Upper lobe of left lung (tissue), 6 donors: ENCODE results near the gene SORCS1. TPM values are rescaled to one million over a fixed set of nuclear protein-coding genes. Genes with fewer than 3 reads are reported as not detected.

Source experiments
- ATAC-seq, 2 donors: fragments of 200-7000 bp; cut with Tn5 transposase; one replicate each; pipeline ENCODE4 v1.9.1; 2022; ENCODE audit warnings: mild to moderate bottlenecking in 2 of 2, moderate library complexity in 2 of 2; ENCODE audit not compliant: low FRiP score in 2 of 2
- DNase-seq, 2 donors: peaks; one replicate each; pipeline ENCODE4 v3.0.0-alpha.2; 2019 to 2020
- H3K27ac ChIP-seq, 4 donors: fragments of 200-600 bp; sonication (generic); one replicate each; pipeline ENCODE4 v1.5.1; 2016 to 2019
- H3K27me3 ChIP-seq, 4 donors: fragments of 200-600 bp; sonication (generic); one replicate each; pipeline ENCODE4 v1.5.1; 2017 to 2019
- H3K36me3 ChIP-seq, 4 donors: fragments of 200-600 bp; sonication (generic); one replicate each; pipeline ENCODE4 v1.5.1; 2016 to 2019
- H3K4me1 ChIP-seq, 4 donors: fragments of 200-600 bp; sonication (generic); one replicate each; pipeline ENCODE4 v1.5.1; 2018 to 2019
- H3K4me3 ChIP-seq, 4 donors: fragments of 200-600 bp; sonication (generic); one replicate each; pipeline ENCODE4 v1.5.1; 2017 to 2019; ENCODE audit warnings: mild to moderate bottlenecking in 2 of 4, moderate library complexity in 1 of 4
- H3K9me3 ChIP-seq, 4 donors: fragments of 200-600 bp; sonication (generic); one replicate each; pipeline ENCODE4 v1.5.1; 2018 to 2019
- EP300 ChIP-seq, 4 donors: sonication (generic); formaldehyde crosslinking; IDR thresholded peaks; one replicate each; pipeline ENCODE4 v1.5.1; 2017; ENCODE audit warnings: antibody characterized with exemption in 4 of 4, control low read depth in 2 of 4
- POLR2A ChIP-seq, 4 donors: fragments of 450-650 bp; IDR thresholded peaks; one replicate each; pipeline ENCODE4 v1.5.1; 2016 to 2017; ENCODE audit warnings: antibody characterized with exemption in 4 of 4, mild to moderate bottlenecking in 2 of 4
- POLR2AphosphoS5 ChIP-seq, 2 donors: sonication (generic); formaldehyde crosslinking; IDR thresholded peaks; one replicate each; pipeline ENCODE4 v1.5.1; 2017; ENCODE audit warnings: antibody characterized with exemption in 2 of 2
- WGBS, 2 donors: methylation state at CpG; one replicate each; pipeline ENCODE4 v1.1.5; 2017 to 2018; 5-methylcytosine and 5-hydroxymethylcytosine counted together
- total RNA-seq, 6 donors: library from RNA; depleted of rRNA in 4 of 6; stranded (reverse); fragments of >200 nt in 4 of 6; gene quantifications; one replicate each; pipeline versions ENCODE4 v1.1.0 to v1.2.1, GENCODE V29; 2016 to 2021
- TF ChIP-seq, protein P1 (sequence below), 6 experiments: fragments of 450-650 bp in 4 of 6; fragments of 200-600 bp in 2 of 6; sonication (generic) in 2 of 6; IDR thresholded peaks; one replicate each; pipeline ENCODE4 v1.5.1; 2016 to 2019; ENCODE audit warnings: antibody characterized with exemption in 6 of 6
- donor health status: DM: no; HTN: no; CAD: no; lungs with moderate emphysema.
- donor health status: DM: no; HTN: yes; CAD: no; lungs with severe emphysema.

SORCS1 gene
- total RNA-seq, 6 donors from 2014 or later = 0.10 to 0.77 (median 0.10) TPM; not detected in 3

DNA sequence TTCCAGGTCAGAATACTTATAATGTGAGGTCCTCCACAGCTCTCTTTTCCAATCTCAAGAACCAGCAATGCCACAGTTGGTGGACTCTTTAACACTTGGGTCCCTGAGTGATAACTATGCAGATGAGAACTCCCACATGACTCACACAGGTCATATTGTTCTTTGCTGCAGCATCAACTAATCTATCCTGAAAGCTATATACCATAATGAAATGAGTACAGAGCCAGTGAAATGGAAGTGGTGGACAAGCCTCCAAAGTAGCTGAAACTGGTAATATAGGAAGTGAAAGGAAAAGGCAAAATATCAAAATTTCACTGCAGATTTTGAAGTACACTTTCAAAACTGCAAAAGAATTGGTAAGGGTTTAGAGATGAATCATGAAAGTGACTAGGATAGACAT, 45.6 kb downstream of the SORCS1 start:
- DNase-seq (no peak), ATAC-seq (no peak)
- Histone ChIP-seq H3K4me1 (no peaks in the 10 kb centered on the region), H3K9me3 (no peaks in the 10 kb centered on the region), H3K27ac (no peak overlapping the region), H3K4me3 (no peak overlapping the region), H3K36me3 (no peaks in the 10 kb centered on the region), H3K27me3 (no peaks in the 10 kb centered on the region)
- TF ChIP-seq, protein P1, sequence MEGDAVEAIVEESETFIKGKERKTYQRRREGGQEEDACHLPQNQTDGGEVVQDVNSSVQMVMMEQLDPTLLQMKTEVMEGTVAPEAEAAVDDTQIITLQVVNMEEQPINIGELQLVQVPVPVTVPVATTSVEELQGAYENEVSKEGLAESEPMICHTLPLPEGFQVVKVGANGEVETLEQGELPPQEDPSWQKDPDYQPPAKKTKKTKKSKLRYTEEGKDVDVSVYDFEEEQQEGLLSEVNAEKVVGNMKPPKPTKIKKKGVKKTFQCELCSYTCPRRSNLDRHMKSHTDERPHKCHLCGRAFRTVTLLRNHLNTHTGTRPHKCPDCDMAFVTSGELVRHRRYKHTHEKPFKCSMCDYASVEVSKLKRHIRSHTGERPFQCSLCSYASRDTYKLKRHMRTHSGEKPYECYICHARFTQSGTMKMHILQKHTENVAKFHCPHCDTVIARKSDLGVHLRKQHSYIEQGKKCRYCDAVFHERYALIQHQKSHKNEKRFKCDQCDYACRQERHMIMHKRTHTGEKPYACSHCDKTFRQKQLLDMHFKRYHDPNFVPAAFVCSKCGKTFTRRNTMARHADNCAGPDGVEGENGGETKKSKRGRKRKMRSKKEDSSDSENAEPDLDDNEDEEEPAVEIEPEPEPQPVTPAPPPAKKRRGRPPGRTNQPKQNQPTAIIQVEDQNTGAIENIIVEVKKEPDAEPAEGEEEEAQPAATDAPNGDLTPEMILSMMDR (IDR thresholded peaks at IDR 0.05) = no peak
- TF ChIP-seq POLR2A (IDR thresholded peaks at IDR 0.05) (no peak), EP300 (IDR thresholded peaks at IDR 0.05) (no peak), POLR2AphosphoS5 (IDR thresholded peaks at IDR 0.05) (no peak)

DNA sequence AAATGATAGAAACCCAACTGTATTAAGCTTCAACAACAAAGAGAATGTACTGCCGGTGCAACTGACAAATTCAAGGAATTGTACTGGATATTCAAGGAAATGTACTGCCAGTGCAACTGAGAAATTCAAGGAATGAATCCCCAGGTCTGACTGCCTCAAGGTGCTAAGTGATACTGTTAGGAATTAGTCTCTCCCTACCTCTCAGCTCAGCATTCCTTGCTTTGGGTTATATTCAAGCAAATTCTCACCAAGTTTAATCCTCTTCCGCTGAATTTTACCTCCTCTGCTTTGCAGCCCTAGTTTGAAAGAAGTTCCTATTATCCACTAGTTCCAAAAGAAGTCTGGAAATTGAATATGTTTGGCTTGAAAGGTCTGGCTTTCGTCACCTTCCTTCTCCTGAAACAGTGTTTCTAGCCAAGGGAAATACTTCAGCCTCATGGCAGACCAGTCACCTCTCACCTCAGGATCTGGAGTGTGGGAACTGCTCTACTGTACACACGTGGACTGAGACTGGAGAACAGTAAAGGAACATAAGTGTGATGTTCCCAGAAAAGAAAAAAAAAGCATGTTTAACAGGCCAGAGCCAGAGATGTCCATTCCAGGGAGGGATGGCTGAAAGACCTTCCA, 60.4 kb downstream of the SORCS1 start:
- TF ChIP-seq POLR2AphosphoS5 (IDR thresholded peaks at IDR 0.05) (no peak), EP300 (IDR thresholded peaks at IDR 0.05) (no peak), POLR2A (IDR thresholded peaks at IDR 0.05) (no peak)
- TF ChIP-seq, protein P1 (IDR thresholded peaks at IDR 0.05) = no peak
- WGBS, 2 donors = 55 to 61% methylated on average over 4 of the region's 4 CpGs
- no peak for DNase-seq

DNA sequence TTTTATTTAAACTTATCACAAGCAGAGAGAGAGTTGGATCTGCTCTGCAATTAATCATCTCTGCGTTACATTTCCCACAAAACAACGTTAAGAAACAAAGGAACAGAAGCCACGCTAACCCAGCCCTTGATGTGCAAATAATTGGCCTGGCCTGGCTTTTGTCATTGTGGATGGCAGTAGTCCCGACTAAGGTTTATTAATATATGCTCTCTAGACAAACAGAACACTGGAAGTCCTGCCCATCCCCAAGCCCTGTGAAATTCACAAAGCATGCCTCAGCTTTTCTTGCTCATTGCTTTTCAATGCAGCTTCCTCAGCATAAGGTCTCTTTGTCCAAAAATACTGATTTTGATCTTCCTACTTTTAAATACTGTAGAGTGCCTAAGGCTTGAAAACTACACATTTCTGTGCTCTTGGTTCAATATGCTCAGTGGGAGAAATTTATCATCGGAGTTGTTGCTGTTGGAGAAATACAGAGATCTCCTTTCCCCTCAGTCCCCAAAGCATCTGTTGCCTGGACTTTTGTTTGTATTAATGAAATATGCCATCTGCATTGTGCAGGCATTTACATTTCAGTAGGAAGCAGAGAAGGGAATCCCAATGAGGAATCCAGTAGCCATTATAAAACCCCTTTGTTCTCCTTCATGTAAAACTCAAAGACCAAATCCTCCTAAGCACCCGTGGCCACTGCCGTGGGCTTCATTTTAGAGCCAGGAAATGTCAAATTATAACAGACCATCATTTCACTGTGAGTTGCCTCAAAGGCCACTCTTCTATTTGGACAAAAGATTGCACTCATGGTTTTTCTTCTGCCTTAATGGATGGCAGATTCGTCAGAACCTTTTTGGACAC, 61.1 kb downstream of the SORCS1 start:
- ATAC-seq = no peak
- Histone ChIP-seq H3K27ac (no peak overlapping the region), H3K27me3 (no peaks in the 10 kb centered on the region), H3K4me3 (no peak overlapping the region), H3K9me3 (no peaks in the 10 kb centered on the region), H3K4me1 (no peaks in the 10 kb centered on the region), H3K36me3 (no peaks in the 10 kb centered on the region)
- TF ChIP-seq, protein P1 (IDR thresholded peaks at IDR 0.05) = no peak
- TF ChIP-seq EP300 (IDR thresholded peaks at IDR 0.05) = no peak
- no peak for TF ChIP-seq POLR2A (IDR thresholded peaks at IDR 0.05)
- no peak for TF ChIP-seq POLR2AphosphoS5 (IDR thresholded peaks at IDR 0.05)
- DNase-seq = no peak
- WGBS, 2 donors = 52 to 59% methylated on average over 8 of the region's 8 CpGs

More for the DNA sequence above, 60.4 kb downstream of the SORCS1 start:
- Histone ChIP-seq H3K36me3 (no peaks in the 10 kb centered on the region), H3K4me3 (no peak overlapping the region), H3K9me3 (peaks cover 0 to 5% (median 2%) of the 10 kb centered on the region in 4 donors), H3K27ac (no peak overlapping the region), H3K4me1 (no peaks in the 10 kb centered on the region), H3K27me3 (no peaks in the 10 kb centered on the region)
- no peak for ATAC-seq

DNA sequence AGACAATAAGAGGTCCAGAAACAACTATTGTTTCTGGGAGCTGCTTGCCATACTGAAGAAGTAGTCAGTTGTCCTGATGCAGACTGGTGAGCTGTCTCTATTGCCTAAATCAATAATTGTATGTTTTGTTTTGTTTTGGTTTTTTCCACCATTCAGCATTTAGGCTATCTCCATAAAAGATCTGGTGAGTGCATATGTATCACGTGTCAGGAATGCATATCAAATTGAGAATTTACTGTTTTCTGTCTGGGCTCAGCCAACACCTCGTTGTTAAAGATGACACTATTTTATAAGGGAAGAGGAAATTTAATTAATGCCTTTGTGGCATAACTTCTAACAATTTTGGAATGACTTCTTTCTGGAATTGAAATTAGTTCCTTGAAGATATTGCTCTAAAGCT, 66.2 kb downstream of the SORCS1 start:
- DNase-seq (no peak), ATAC-seq (no peak)
- H3K4me3 ChIP-seq = no peak overlapping the region
- no peaks in the 10 kb centered on the region for H3K4me1 ChIP-seq
- H3K36me3 ChIP-seq = no peaks in the 10 kb centered on the region
- H3K27me3 ChIP-seq = no peaks in the 10 kb centered on the region
- TF ChIP-seq, protein P1 (IDR thresholded peaks at IDR 0.05) = no peak
- TF ChIP-seq POLR2AphosphoS5 (IDR thresholded peaks at IDR 0.05) = no peak
- no peak for TF ChIP-seq EP300 (IDR thresholded peaks at IDR 0.05)
- no peak for TF ChIP-seq POLR2A (IDR thresholded peaks at IDR 0.05)
- 60 to 65% methylated on average over 2 of the region's 2 CpGs for WGBS, 2 donors
- H3K9me3 ChIP-seq = no peaks in the 10 kb centered on the region
- no peak overlapping the region for H3K27ac ChIP-seq
